Thyroid gland (tissue), 4 donors: ENCODE measurements around the gene DIMT1.

Experiments
- POLR2A ChIP-seq, 2 donors: fragments of 450-650 bp; IDR thresholded peaks; one replicate each; pipeline ENCODE4 v1.6.1; 2017; ENCODE audit warnings: antibody characterized with exemption in 2 of 2, mild to moderate bottlenecking in 2 of 2, moderate library complexity in 1 of 2
- TF ChIP-seq, protein P1 (sequence below), 6 experiments: fragments of 200-600 bp in 3 of 6; fragments of 450-650 bp in 3 of 6; sonication (generic) in 3 of 6; IDR thresholded peaks; one replicate each; pipeline ENCODE4 v1.5.1; 2016 to 2019; ENCODE audit warnings: antibody characterized with exemption in 6 of 6, mild to moderate bottlenecking in 2 of 6, inconsistent platforms in 1 of 6, moderate library complexity in 1 of 6

DNA sequence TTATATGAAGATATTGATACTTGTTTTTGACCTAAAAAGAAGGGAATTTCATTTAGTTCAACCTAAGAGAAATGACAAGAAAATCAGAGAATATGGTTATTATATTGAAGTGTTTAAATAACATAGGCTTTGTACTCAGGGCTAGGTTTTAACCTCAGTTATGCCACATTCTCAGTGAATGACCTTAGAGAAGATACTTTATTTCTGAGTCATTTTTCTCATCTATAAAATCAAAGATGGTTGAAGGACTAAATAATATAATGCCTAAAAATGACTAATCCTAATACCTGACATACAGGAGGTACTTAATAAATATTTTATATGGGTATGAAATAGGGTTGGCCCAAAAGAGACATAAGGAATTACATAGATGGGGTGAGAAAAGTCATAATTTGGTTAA is 32.3 kb downstream of the DIMT1 start:
- TF ChIP-seq, protein P1, sequence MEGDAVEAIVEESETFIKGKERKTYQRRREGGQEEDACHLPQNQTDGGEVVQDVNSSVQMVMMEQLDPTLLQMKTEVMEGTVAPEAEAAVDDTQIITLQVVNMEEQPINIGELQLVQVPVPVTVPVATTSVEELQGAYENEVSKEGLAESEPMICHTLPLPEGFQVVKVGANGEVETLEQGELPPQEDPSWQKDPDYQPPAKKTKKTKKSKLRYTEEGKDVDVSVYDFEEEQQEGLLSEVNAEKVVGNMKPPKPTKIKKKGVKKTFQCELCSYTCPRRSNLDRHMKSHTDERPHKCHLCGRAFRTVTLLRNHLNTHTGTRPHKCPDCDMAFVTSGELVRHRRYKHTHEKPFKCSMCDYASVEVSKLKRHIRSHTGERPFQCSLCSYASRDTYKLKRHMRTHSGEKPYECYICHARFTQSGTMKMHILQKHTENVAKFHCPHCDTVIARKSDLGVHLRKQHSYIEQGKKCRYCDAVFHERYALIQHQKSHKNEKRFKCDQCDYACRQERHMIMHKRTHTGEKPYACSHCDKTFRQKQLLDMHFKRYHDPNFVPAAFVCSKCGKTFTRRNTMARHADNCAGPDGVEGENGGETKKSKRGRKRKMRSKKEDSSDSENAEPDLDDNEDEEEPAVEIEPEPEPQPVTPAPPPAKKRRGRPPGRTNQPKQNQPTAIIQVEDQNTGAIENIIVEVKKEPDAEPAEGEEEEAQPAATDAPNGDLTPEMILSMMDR (IDR thresholded peaks at IDR 0.05): no peak
- TF ChIP-seq POLR2A (IDR thresholded peaks at IDR 0.05): no peak
